Measurements from ENCODE around the gene RPL39L.
"Not testable (repeated sequence)": the region's sequence is repeated elsewhere in the genome, so short reads cannot be mapped to it uniquely, and the experiment has no call there.

The RPL39L gene

DNA sequence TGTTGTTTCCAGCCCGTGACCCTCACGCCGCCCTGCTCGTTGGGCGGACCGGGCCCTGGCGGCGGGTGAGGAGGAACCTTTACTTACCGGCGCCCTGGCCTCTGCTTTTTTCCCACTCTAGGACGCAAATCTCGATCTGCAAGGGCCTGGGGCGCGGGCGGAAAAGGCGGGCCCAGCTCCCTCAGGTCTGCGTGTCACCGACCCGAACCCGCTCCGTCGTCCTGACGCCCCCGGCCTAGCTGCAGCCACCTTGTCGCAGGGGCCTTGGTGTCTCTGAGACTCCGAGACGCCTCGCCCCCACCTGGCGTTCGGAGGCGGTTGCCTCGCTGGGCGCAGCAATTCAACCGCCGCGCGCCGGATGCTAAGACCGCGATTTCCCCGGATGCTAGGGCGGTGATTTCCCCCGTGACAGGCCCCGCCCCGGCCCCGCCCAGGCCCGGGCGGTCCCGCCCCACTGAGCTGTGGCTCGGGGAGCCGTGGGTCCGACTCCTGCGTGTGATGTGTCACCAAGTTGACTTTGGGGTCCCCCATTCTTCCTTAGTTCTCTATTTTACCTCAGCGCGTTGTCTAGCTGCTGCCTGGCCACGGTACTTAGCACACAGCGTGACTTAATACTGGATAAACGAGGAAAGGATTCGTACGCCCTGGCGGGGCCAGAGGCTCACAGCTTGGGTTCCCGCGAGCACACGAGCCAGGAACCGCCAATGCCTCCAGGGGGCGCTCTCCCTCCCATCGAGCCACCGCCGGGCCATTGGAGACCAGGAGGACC is at the start of gene RPL39L:
TSS of gene RPL39L (minus strand) at position 371 of the 769 bp plus-strand sequence. CDS start 18,196 bp downstream, outside the sequence.
- peak; percentile 94 for DNase-seq

DNA sequence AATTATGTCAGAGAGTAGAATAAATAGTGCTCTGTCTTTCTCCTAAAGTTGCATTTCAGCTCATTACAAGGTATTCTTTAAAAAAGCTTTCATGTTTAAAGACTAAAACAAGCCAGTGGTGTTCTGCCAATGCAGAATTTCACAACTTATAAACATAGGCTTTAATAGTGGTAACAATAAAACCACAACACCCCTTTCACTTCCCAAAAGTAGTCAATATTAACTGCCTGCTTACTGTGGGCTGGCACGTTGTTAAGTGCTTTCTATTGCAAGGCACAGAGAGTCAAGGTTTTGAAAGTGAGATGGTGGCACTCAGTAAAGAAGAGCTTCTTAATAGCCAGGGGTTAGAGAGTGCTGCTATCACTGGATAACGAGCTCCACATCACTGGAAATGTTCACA is 49.6 kb upstream of the RPL39L start:
- DNase-seq: peak; percentile 4

DNA sequence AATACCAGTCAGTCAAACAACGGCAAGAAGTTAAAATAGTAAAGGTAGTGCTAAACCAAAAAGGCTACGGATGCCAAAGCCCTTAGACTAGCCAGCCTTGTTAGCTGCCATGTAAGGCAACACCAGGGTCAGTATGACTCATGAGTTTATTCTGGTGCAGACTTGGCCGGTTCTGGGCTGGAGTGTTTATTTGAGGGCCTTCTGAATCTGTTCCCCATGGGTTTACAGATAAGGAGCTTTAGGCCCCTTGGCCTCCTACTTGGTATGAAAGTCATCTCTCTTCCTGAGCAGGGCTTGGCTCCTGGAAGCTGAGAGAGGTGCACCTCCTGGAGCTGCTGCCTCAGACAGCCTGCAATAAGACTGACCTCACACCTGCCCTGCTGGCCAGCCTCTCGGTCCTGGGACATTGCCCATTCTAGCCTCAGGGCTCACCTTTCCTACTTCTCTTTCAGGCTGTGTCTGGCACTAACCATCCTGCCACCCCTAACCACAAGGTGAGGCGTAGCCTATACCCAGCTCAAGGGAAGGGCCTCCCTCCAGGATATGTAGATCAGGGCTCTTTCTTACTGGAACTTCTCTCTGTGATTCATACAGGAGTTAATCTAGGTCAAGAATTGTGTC is 47.6 kb upstream of the RPL39L start:
- no peak for DNase-seq

DNA sequence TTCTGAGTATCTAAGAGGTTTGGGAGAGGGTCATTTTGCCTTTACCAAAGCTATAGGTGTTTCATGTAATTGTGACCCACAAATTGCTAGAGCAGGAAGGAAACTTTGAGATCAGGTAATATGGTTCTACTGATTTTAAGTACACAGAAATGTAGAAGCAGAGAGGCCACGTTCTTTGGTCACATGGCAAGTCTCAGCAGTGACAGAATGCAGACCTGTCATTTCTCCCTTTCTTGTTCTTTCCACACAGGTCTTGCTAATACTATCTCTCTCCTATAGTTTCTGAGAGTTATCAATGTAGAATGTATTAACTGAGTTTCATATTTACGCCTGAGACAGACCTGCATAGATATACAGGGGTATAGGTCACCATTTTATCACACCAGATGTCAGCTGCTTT is 47.1 kb upstream of the RPL39L start:
- no peak for DNase-seq

DNA sequence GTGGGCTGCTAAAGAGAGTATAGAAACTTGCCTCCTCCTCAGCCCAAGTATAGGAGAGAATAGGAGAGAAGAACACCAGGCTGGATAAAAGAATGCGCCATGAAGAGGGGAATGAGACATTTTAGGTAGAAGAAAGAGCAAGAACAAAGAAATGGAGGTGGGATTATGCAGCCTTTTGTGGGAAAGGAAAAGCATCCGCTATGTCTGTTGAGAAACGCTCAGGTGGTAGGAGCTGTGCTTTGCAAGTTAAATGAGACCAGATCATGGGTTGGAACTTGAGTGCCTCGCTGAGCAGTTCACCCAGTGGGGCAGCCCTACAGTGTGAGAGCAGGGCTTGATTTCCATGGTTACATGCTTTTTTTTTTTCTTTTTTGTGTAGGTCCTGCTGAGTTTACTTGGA is 46.5 kb upstream of the RPL39L start:
- no peak for DNase-seq

DNA sequence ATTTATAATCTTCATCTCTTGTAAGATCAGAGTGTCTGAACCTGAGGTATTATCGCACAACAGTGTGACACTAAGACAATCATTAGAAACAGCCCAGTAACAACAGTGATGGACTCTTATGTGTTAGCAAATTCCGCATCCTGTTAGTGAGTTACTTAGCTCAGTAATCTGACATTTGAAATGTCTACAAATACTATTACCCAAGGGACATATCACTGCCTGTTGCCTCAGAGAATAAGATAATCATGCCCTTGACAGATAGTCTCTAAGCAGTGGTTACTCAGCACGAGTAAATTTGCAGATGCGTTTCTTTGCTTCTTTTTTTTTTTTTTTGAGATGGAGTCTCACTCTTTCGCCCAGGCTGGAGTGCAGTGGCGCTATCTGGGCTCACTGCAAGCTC is 44.6 kb upstream of the RPL39L start:
- DNase-seq: no peak

DNA sequence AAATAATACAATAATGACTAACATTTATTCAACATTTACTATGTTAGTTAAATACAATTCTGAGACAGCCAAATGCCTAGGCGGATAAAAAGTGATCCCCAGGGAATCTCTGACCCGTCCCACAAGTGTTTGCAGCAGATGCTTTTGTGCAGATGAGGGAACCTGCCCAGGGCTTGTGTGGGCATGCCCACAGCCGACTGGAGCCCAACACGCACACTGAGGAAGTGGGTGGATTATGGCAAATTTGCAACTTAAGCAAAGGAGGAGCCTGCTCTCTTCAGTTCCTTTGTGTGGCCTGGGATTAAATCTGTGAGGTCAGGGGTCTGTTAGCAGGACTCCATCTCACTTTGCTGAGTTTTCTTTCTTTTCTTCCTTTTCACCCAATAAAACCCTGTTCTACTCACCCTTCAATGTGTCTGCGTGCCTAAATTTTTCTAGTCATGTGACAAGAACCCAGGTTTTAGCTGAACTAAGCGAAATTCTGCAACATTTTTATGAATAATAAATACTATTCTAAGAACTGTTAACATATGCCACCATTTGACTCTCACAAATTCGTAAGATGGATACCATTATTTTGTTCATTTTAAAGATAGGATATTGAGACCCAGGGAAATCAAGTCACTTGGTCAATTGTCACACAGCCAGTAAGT is 44.0 kb upstream of the RPL39L start:
- no peak for DNase-seq

DNA sequence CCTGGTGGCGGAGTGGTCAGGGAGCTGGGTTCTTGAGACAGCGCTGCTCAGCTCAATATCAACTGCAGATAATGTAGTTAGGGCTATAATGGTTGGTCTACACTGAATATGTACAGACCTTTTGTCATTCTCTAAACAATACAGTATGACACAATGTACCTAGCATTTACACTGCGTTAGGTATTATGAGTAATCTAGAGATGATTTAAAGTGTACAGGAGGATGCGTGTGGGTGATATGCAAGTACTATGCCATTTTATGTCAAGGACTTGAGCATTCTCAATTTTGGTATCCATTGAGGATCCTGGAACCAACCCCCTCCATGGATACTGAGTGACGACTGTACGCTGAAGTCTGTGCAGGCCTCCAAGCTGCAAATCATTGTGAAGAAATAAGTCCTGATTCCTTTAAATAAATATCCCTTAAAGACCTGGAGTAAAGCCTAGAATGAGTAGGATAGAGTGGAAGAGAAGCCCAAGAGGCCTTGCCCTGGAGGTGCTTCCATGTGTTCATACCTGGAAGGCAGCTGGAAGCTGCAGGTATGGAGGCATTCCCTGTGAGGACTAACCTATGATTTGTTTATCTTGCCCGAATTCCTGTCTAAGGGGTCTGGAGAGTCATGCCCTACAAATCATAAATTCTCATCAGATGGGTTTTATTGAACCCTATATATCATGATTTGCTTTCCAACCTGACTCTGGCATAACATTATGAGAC is 42.3 kb upstream of the RPL39L start:
- DNase-seq: no peak

DNA sequence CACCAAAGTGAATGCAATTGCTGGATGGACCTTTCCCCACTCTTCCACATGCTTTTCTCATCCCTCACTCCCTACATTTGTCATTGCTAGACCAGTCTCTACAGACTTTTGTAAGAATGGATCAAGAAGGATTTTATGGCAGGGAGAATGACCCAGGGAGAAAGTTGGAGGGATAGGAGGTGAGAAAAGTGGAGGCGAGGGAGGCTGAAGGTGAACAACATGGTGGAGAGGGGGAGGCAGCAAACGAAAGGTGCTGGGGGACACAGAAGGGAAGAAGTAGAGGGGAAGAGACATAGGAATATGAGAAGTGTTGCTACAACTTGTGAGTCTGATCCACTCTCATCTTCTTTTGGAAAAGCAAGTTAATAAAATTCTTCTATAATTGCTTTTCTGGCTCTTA is 33.6 kb upstream of the RPL39L start:
- DNase-seq: no peak

DNA sequence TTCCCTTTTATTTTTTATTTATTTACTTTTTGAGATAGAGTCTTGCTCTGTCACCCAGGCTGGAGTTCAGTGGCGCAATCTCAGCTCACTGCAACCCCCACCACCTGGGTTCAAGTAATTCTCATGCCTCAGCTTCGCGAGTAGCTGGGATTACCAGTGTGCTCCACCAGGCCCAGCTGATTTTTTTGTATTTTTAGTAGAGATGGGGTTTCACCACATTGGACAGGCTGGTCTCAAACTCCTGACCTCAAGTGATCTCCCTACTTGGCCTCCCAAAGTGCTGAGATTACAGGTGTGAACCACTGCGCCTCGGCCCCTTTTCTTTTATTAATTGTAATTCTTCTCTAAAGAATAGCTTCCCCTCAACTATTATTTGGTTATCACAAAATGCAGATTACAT is 31.6 kb upstream of the RPL39L start:
- not testable (repeated sequence) for DNase-seq

DNA sequence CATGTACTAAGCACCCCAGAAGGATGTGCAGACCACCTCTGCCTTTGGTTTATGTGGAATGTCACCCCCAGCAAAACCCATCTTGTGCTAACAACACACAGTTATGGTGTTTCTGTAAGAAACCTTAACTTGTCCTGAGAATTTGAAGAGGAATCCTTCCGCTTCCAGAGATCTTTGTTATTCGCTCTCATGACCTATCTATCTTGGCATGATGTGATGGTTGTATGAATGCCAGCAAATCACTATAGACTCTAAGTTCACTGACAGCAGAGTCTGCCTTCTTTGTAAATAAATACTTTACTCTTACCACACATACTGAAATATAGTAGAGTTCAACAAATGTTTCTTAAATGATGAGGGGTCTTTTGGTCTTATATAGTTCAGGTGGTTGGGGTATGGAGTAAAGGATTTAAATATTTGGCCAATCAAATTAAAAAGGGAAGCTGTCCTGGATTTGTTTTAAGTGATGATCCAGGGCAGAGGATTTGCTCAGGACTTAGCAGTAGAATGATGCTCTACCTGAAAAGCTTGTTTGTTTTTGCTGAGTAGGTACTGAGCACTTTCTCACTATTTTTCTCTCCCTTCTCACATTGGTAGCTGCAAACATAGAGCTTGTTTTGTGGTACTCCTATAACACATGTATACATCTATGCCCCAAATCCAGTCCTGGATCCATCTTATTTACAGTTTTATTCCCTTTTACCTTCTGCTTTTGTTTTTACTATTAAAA is 30.1 kb upstream of the RPL39L start:
- DNase-seq: no peak

DNA sequence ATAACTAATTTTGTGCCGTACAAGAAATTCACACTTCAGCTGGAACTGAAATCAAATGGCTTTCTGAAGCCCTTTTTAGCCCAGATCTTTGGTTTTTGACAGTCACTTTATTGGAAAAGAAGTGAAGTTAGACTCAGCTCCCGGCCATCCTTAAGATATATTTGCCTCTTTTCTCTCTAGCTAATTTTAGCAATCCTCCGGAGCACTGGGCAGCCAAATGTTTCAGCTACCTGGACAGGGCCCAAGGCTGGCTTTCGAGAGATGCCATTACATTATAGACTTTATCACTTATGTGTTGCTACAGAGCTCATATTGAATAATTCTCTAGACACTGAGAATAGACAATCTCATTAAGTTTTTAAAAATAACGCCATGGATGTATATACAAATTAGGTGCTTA is 28.5 kb upstream of the RPL39L start:
- DNase-seq: no peak

DNA sequence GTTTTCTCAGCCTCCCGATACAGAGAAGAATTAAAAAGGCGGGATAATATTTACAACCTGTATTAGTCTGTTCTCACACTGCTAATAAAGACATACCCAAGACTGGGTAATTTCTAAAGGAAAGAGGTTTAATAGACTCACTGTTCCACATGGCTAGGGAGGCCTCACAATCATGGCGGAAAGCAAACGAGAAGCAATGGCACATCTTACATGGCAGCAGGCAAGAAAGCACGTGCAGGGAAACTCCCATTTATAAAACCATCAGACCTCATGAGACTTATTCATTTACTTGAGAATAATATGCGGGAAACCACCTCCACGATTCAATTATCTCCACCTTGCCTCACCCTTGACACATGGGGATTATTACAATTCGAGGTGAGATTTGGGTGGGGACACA is 27.5 kb upstream of the RPL39L start:
- no peak for DNase-seq

DNA sequence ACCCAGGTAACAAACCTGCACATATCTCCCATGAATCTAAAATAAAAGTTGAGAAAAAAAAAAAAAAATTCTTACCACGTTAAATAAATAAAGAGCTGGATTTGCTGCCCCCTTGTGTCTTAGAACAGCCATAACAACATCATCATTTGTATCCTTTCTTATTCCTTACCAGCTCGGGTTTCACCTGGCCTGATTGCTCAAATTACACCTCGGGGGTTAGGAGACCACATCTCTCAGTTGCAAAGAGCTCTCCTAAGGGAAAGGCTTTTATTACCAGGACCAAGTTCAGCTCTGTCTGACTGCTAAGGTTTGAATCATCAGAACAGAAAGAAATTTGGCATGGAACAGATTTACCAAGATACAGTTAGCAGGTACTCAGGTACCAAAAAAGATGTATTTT is 25.8 kb upstream of the RPL39L start:
- peak; percentile 77 for DNase-seq

DNA sequence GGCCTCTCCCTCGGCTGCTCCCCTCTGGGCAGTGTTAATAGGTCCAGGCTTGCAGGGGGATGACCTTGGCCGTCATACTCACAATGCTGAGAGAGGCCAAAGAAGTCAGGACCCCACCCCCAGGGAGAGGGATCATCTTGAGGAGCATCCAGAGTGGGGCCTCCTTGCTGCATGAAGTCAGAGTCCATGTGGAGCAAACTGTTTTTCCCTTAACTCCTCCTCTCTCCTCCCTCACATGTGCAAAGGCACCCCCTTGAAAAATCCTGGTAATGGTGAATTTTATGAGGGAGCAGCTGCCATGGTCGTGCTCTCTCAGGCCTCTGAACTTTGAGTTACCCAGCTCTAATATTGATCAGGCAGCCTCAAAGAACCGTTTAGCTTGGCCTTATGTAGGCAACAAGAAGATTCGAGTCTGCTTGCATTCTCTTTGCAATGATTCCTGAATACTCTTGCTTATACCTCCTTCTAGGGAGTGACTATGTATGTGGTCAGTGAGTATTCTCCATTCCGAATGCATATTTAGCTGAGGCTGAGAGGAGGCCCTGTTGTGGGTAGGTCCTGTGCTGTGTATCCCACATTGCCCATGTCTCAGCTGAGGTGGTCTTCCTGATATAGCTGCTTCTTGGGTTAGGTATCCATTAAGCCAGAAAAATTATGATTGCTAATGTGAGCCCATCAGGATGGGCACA is 23.1 kb upstream of the RPL39L start:
- no peak for DNase-seq

DNA sequence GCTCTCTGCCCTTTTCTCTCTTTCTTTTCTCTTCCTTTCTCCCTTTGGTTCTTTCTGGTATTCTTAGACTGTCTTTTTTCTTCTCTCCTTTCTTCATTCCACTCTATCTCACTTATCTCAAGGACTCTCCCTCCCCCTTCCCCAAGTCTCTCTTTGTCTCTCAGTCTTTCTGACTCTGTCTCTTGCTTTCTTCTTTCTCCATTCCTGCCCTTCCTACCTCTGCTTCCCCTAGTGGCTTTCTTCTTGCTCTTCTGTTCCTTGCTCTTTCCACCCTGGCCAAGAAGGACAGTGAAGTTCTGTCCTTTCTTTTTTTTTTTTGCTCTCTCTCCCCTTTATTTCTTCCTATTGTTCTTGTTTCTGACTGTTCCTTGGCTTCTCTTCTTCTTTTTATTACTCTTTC is 22.3 kb upstream of the RPL39L start:
- no peak for DNase-seq

DNA sequence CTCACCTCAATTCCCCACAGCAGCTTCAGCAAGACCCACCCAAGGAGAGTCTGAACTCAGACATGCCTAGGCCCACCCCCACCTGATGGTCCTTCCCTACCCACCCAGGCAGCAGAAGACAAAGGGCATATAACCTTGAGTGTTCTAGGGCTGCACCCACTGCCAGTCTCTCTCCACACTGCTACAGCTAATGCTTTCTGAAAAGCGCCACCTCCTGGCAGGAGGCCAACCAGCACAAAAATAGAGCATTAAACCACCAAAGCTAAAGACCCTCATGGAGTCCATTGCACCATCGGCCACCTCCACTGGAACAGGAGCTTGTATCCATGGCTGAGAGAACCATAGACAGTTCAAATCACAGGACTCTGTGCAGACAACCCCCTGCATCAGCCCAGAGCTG is 11.3 kb upstream of the RPL39L start:
- peak; percentile 75 for DNase-seq

DNA sequence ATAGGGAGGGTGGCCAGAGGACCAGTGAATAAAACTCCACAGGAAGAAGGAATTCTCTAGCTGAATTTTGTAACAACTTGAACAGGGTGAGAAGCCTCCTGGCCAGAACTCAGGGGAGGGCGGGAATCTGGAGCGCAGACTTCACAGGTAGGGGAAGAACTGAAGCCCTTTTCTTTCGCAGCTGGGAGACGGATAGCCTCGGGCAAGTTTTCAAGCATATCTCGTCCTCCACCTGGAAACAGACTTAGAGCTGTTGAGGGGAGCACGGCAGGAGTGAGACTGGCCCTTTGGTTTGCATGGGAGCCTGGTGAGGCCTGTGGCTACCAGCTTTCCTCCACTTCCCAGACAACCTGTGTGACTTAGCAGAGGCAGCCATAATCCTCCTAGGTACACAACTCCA is 10.9 kb upstream of the RPL39L start:
- DNase-seq: no peak

DNA sequence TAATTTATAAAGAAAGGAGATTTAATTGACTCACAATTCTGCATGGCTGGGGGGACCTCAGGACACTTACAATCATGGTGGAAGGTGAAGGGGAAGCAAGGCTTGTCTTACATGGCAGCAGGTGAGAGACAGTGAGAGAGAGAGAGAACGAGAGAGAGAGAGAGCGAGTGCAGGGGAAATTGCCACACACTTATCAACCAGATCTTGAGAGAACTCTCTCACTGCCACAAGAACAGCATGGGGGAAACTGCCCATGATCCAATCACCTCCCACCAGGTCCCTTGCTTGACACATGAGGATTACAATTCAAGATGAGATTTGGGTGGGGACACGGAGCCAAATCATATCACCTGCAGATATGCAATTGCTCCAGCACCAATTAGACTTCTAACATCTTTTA is 7.1 kb upstream of the RPL39L start:
- no peak for DNase-seq

DNA sequence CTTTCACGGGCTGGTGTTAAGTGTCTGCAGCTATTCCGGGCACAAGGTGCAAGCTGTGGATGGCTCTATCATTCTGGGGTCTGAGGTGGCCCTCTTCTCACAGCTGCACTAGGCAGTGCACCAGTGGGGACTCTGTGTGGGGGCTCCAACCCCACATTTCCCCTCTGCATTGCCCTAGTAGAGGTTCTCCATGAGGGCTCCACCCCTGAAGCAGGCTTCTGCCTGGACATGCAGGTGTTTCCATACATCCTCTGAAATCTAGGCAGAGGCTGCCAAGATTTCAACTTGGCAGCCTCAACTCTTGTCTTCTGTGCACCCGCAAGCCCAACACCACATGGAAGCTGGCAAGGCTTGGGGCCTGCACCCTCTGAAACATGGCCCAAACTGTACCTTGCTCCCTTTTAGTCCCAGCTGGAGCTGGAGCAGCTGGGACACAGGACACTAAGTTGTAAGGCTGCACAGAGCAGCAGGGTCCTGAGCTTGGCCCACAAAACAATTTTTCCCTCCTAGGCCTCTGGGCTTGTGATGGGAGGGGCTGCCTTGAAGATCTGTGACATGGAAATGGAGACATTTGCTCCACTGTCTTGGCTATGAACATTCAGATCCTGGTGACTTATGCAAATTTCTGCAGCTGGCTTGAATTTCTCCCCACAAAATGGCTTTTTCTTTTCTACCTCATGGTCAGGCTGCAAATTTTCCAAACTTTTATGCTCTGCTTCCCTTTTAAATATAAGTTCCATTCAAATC is 6.0 kb upstream of the RPL39L start:
- no peak for DNase-seq

DNA sequence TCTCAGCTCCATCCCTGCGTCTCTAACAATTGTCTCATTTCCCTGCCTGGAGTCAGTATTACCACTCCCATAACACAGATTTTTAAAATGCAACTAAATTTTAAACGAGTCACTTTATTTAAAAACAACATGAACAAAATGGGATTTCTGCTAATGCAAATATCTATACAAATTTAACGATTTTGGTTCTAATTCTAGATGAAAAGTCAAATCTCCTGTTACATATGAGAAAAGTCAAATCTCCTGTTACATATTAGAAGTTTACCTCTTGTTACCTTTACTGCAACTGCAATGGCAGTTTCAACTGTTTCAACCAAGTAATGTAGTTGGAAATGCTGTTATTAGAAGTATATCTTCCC is 578 bp upstream of the RPL39L start:
- no peak for DNase-seq

DNA sequence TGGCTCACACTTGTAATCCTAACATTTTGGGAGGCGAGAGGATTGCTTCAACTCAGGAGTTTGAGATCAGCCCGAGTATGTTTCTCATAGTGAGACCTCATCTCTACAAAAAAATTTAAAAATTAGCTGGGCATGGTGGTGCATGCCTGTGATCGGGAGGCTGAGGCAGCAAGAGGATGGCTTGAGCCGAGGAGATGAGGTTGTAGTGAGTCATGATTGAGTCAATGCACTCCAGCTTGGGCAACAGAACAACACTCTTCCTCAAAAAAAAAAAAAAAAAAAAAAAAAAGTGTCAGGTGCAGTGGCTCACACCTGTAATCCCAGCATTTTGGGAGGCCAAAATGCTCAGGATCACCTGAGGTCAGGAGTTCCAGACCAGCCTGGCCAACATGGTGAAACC is 2.4 kb downstream of the RPL39L start:
- no peak for DNase-seq
